K562 (cell line): ENCODE data around the gene CCDC117. TPM values are rescaled to one million over a fixed set of nuclear protein-coding genes. Genes with fewer than 3 reads are reported as not detected.
A peak's percentile ranks its signal among the peaks of the same experiment; 100 is the strongest.

ENCODE experiments used
- ATF1 ChIP-seq, 2 experiments: fragments of 450-650 bp in 1 of 2; IDR thresholded peaks; 2 replicates each; pipeline ENCODE4 v1.6.1; 2016; ENCODE audit warnings: missing compliant biosample characterization in 1 of 2, missing genetic modification characterization in 1 of 2
- ATF7 ChIP-seq: fragments of 450-650 bp; IDR thresholded peaks from 2 replicates; pipeline ENCODE4 v1.7.1; 2014; ENCODE audit warnings: mild to moderate bottlenecking, moderate library complexity
- FOXK1 ChIP-seq: sonication (generic); formaldehyde crosslinking; IDR thresholded peaks from 2 replicates; pipeline ENCODE4 v1.8.0; 2022; ENCODE audit warnings: missing genetic modification reagents, mild to moderate bottlenecking, borderline replicate concordance
- KLF13 ChIP-seq: fragments of 450-650 bp; IDR thresholded peaks from 2 replicates; pipeline ENCODE4 v1.6.1; 2016; ENCODE audit warnings: missing genetic modification characterization, low read depth, mild to moderate bottlenecking, missing compliant biosample characterization, moderate library complexity, borderline replicate concordance
- MAFG ChIP-seq: fragments of 450-650 bp; conservative IDR thresholded peaks from 2 replicates; pipeline ENCODE4 v1.6.1; 2016; ENCODE audit warnings: missing genetic modification characterization, missing compliant biosample characterization
- PTTG1 ChIP-seq: fragments of 450-650 bp; IDR thresholded peaks from 2 replicates; pipeline ENCODE4 v1.6.1; 2016; ENCODE audit warnings: low read depth, mild to moderate bottlenecking, missing genetic modification characterization, missing compliant biosample characterization
- ZNF24 ChIP-seq: fragments of 450-650 bp; IDR thresholded peaks from 2 replicates; pipeline ENCODE4 v1.6.1; 2016
- polyA plus RNA-seq, 8 experiments: library from polyadenylated mRNA; depleted of rRNA in 4 of 8; stranded (reverse) in 5 of 8; unstranded in 3 of 8; fragments of >200 nt; fragmentation: Nextera tagmentation in 2 of 8; fragmentation: Illumina TruSeq in 1 of 8; extraction: Ambion mirVana in 2 of 8; extraction: Trizol in 1 of 8; gene quantifications; 2 replicates each; pipeline versions ENCODE4 v1.2.1 to v1.2.3, GENCODE V29; 2011 to 2014; ENCODE audit warnings: inconsistent platforms in 1 of 8, missing spikeins in 1 of 8
- total RNA-seq, 7 experiments: library from RNA; depleted of rRNA in 6 of 7; stranded (reverse); fragments of >200 nt in 6 of 7; fragmentation: Illumina TruSeq in 2 of 7; extraction: Trizol in 2 of 7; gene quantifications; 2 replicates each; pipeline versions ENCODE4 v1.2.1 to v1.2.3, GENCODE V29; 2011 to 2021; ENCODE audit warnings: low replicate concordance in 1 of 7
- TF ChIP-seq, protein P1 (sequence below): fragments of 200-600 bp; sonication (generic); IDR thresholded peaks from one replicate; pipeline ENCODE4 v1.6.1; 2012; ENCODE audit warnings: mild to moderate bottlenecking, low read depth, low read length, inconsistent platforms
- TF ChIP-seq, protein P2 (sequence below): fragments of 450-650 bp; IDR thresholded peaks from 2 replicates; pipeline ENCODE4 v1.7.0; 2016; ENCODE audit warnings: borderline replicate concordance
- TF ChIP-seq, protein P3 (sequence below): fragments of 250-450 bp; sonication (Bioruptor Pico); IDR thresholded peaks from 2 replicates; pipeline ENCODE4 v1.9.0; 2021; ENCODE audit warnings: mild to moderate bottlenecking
- TF ChIP-seq, protein P4 (sequence below): fragments of 250-450 bp; sonication (Bioruptor Pico); IDR thresholded peaks from 2 replicates; pipeline ENCODE4 v1.9.0; 2021; ENCODE audit warnings: mild to moderate bottlenecking, inconsistent platforms

Gene CCDC117
- total and polyA plus RNA-seq, 9 of the 15 experiments (the other 6 are each of a cell fraction or from before 2014, with no cell fraction given): 5.7 to 23.3 (median 15.8) TPM

DNA sequence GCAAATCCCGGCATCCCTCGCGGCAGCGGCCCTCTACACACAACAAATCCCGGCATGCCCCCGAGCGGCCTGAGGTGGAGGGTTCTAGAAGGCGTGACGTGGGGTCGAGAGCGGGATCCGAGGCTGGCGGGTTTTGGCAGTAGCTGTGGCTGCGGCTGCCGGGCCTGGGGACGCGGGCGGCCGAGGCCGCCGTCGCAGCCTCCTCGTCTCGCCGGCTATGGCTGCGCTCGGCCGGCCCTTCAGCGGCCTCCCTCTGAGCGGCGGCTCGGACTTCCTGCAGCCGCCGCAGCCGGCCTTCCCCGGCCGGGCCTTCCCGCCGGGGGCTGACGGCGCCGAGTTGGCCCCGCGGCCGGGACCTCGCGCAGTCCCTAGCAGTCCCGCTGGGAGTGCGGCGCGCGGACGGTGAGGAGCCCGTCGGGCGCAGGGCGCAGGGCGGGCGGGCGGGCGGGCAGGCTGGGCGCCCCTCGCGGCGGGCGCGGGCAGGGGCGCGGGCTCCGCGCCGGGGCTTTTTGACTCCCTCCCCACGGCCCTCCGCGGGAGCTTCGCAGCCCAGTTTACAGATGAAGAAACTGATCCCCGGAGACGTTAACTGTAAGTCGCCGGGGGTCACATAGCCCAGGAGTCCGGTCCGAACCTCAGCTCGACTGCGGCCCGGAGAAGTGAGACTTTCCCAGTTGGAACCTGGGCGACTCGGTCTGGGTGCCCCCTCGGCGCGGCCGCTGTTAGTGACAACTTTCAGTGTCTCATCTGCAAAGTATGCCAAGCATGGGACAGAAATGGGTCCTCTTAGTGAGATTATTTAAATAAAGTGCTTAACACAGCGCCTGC is at the start of gene CCDC117 (continued):
- TF ChIP-seq ATF7 (peak; percentile 56), PTTG1 (tag) (no peak), ZNF24 (no peak), FOXK1 (CRISPR knock-in tag) (no peak), MAFG (no peak), KLF13 (tag) (no peak), ATF1 (CRISPR knock-in tag; IDR thresholded peaks at IDR 0.05) (peak; percentile 35; the same call in 1 of the 2 replicates), ATF1 (tag; IDR thresholded peaks at IDR 0.05) (peak; percentile 90)
- TF ChIP-seq, protein P1, sequence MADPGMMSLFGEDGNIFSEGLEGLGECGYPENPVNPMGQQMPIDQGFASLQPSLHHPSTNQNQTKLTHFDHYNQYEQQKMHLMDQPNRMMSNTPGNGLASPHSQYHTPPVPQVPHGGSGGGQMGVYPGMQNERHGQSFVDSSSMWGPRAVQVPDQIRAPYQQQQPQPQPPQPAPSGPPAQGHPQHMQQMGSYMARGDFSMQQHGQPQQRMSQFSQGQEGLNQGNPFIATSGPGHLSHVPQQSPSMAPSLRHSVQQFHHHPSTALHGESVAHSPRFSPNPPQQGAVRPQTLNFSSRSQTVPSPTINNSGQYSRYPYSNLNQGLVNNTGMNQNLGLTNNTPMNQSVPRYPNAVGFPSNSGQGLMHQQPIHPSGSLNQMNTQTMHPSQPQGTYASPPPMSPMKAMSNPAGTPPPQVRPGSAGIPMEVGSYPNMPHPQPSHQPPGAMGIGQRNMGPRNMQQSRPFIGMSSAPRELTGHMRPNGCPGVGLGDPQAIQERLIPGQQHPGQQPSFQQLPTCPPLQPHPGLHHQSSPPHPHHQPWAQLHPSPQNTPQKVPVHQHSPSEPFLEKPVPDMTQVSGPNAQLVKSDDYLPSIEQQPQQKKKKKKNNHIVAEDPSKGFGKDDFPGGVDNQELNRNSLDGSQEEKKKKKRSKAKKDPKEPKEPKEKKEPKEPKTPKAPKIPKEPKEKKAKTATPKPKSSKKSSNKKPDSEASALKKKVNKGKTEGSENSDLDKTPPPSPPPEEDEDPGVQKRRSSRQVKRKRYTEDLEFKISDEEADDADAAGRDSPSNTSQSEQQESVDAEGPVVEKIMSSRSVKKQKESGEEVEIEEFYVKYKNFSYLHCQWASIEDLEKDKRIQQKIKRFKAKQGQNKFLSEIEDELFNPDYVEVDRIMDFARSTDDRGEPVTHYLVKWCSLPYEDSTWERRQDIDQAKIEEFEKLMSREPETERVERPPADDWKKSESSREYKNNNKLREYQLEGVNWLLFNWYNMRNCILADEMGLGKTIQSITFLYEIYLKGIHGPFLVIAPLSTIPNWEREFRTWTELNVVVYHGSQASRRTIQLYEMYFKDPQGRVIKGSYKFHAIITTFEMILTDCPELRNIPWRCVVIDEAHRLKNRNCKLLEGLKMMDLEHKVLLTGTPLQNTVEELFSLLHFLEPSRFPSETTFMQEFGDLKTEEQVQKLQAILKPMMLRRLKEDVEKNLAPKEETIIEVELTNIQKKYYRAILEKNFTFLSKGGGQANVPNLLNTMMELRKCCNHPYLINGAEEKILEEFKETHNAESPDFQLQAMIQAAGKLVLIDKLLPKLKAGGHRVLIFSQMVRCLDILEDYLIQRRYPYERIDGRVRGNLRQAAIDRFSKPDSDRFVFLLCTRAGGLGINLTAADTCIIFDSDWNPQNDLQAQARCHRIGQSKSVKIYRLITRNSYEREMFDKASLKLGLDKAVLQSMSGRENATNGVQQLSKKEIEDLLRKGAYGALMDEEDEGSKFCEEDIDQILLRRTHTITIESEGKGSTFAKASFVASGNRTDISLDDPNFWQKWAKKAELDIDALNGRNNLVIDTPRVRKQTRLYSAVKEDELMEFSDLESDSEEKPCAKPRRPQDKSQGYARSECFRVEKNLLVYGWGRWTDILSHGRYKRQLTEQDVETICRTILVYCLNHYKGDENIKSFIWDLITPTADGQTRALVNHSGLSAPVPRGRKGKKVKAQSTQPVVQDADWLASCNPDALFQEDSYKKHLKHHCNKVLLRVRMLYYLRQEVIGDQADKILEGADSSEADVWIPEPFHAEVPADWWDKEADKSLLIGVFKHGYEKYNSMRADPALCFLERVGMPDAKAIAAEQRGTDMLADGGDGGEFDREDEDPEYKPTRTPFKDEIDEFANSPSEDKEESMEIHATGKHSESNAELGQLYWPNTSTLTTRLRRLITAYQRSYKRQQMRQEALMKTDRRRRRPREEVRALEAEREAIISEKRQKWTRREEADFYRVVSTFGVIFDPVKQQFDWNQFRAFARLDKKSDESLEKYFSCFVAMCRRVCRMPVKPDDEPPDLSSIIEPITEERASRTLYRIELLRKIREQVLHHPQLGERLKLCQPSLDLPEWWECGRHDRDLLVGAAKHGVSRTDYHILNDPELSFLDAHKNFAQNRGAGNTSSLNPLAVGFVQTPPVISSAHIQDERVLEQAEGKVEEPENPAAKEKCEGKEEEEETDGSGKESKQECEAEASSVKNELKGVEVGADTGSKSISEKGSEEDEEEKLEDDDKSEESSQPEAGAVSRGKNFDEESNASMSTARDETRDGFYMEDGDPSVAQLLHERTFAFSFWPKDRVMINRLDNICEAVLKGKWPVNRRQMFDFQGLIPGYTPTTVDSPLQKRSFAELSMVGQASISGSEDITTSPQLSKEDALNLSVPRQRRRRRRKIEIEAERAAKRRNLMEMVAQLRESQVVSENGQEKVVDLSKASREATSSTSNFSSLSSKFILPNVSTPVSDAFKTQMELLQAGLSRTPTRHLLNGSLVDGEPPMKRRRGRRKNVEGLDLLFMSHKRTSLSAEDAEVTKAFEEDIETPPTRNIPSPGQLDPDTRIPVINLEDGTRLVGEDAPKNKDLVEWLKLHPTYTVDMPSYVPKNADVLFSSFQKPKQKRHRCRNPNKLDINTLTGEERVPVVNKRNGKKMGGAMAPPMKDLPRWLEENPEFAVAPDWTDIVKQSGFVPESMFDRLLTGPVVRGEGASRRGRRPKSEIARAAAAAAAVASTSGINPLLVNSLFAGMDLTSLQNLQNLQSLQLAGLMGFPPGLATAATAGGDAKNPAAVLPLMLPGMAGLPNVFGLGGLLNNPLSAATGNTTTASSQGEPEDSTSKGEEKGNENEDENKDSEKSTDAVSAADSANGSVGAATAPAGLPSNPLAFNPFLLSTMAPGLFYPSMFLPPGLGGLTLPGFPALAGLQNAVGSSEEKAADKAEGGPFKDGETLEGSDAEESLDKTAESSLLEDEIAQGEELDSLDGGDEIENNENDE: no peak
- TF ChIP-seq, protein P2, sequence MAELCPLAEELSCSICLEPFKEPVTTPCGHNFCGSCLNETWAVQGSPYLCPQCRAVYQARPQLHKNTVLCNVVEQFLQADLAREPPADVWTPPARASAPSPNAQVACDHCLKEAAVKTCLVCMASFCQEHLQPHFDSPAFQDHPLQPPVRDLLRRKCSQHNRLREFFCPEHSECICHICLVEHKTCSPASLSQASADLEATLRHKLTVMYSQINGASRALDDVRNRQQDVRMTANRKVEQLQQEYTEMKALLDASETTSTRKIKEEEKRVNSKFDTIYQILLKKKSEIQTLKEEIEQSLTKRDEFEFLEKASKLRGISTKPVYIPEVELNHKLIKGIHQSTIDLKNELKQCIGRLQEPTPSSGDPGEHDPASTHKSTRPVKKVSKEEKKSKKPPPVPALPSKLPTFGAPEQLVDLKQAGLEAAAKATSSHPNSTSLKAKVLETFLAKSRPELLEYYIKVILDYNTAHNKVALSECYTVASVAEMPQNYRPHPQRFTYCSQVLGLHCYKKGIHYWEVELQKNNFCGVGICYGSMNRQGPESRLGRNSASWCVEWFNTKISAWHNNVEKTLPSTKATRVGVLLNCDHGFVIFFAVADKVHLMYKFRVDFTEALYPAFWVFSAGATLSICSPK: no peak
- TF ChIP-seq, protein P3, sequence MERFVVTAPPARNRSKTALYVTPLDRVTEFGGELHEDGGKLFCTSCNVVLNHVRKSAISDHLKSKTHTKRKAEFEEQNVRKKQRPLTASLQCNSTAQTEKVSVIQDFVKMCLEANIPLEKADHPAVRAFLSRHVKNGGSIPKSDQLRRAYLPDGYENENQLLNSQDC (CRISPR knock-in tag): no peak
- TF ChIP-seq, protein P4, sequence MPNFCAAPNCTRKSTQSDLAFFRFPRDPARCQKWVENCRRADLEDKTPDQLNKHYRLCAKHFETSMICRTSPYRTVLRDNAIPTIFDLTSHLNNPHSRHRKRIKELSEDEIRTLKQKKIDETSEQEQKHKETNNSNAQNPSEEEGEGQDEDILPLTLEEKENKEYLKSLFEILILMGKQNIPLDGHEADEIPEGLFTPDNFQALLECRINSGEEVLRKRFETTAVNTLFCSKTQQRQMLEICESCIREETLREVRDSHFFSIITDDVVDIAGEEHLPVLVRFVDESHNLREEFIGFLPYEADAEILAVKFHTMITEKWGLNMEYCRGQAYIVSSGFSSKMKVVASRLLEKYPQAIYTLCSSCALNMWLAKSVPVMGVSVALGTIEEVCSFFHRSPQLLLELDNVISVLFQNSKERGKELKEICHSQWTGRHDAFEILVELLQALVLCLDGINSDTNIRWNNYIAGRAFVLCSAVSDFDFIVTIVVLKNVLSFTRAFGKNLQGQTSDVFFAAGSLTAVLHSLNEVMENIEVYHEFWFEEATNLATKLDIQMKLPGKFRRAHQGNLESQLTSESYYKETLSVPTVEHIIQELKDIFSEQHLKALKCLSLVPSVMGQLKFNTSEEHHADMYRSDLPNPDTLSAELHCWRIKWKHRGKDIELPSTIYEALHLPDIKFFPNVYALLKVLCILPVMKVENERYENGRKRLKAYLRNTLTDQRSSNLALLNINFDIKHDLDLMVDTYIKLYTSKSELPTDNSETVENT: no peak
